CD4-positive, alpha-beta T cell (primary cell): ENCODE data around the gene DPH7. TPM values are rescaled to one million over a fixed set of nuclear protein-coding genes. Genes with fewer than 3 reads are reported as not detected.
"Not testable (repeated sequence)": the region's sequence is repeated elsewhere in the genome, so short reads cannot be mapped to it uniquely, and the experiment has no call there.

ENCODE experiments used
- ATAC-seq: fragments of 200-7000 bp; cut with Tn5 transposase; one replicate; pipeline ENCODE4 v1.10.0; 2022; ENCODE audit warnings: mild to moderate bottlenecking; ENCODE audit not compliant: poor library complexity
- CTCF ChIA-PET: fragments of 350-600 bp; sonication (Branson Sonifier 250); formaldehyde crosslinking; loops from one replicate; lab custom pipeline; 2021; ENCODE audit warnings: antibody characterized with exemption, inconsistent platforms; lab: Charles Lee
- POLR2A ChIA-PET: fragments of 350-600 bp; sonication (Branson Sonifier 250); formaldehyde crosslinking; loops from one replicate; lab custom pipeline; 2021; ENCODE audit warnings: antibody characterized with exemption, inconsistent platforms; lab: Charles Lee
- DNase-seq, 14 experiments: peaks; one replicate each; pipeline ENCODE4 v3.0.0-alpha.2; 2013 to 2020; ENCODE audit warnings: mixed read lengths in 2 of 14
- H3K27ac ChIP-seq, 2 donors: one replicate each; pipeline versions ENCODE4 v1.5.1 to v1.7.0; 2013; ENCODE audit warnings: low read length in 2 of 2, low read depth in 1 of 2, mild to moderate bottlenecking in 1 of 2
- H3K27me3 ChIP-seq, 2 experiments: 1 replicate in 1 of 2; 2 replicates in 1 of 2; pipeline versions ENCODE4 v1.6.1 to v1.7.0; 2013; ENCODE audit warnings: low read length in 2 of 2, control low read depth in 1 of 2, mild to moderate bottlenecking in 1 of 2, moderate library complexity in 1 of 2; ENCODE audit not compliant: insufficient read depth in 2 of 2, control insufficient read depth in 1 of 2
- H3K36me3 ChIP-seq: one replicate; pipeline ENCODE4 v1.6.1; 2013; ENCODE audit warnings: low read length, control low read depth; ENCODE audit not compliant: insufficient read depth
- H3K4me1 ChIP-seq: one replicate; pipeline ENCODE4 v1.6.1; 2013; ENCODE audit warnings: low read length, control low read depth; ENCODE audit not compliant: insufficient read depth
- H3K4me3 ChIP-seq: one replicate; pipeline ENCODE4 v1.5.1; 2013; ENCODE audit warnings: mild to moderate bottlenecking, low read length, moderate library complexity
- H3K9me3 ChIP-seq, 2 experiments: 1 replicate in 1 of 2; 2 replicates in 1 of 2; pipeline versions ENCODE4 v1.6.1 to v1.7.0; 2013; ENCODE audit warnings: low read length in 2 of 2, mild to moderate bottlenecking in 2 of 2, control low read depth in 1 of 2, moderate library complexity in 1 of 2; ENCODE audit not compliant: control insufficient read depth in 1 of 2, insufficient read depth in 1 of 2
- H3K27ac Mint-ChIP-seq: one replicate; pipeline ENCODE4 v1.8.0; 2020; ENCODE audit warnings: mixed read lengths
- H3K27me3 Mint-ChIP-seq: one replicate; pipeline ENCODE4 v1.8.0; 2021; ENCODE audit warnings: mixed read lengths
- H3K36me3 Mint-ChIP-seq: one replicate; pipeline ENCODE4 v1.8.0; 2021; ENCODE audit warnings: low read depth, mixed read lengths
- H3K4me1 Mint-ChIP-seq: one replicate; pipeline ENCODE4 v1.8.0; 2021; ENCODE audit warnings: low read depth, mixed read lengths
- H3K4me3 Mint-ChIP-seq: one replicate; pipeline ENCODE4 v1.8.0; 2020; ENCODE audit warnings: mild to moderate bottlenecking, mixed read lengths
- H3K9me3 Mint-ChIP-seq: one replicate; pipeline ENCODE4 v1.8.0; 2020; ENCODE audit warnings: mixed read lengths
- CTCF ChIP-seq: fragments of 200-600 bp; IDR thresholded peaks from one replicate; pipeline ENCODE4 v1.8.0; 2022; ENCODE audit warnings: antibody characterized with exemption, mild to moderate bottlenecking
- intact Hi-C, 2 experiments: fragments of 100-400 bp; cut with DNase I in 1 of 2; cut with micrococcal nuclease in 1 of 2; formaldehyde crosslinking; loops; one replicate each; pipeline versions ENCODE4 v1.15.1 to v1.9.0; 2023 to 2025; cut with DNase I, micrococcal nuclease
- total RNA-seq, 174 experiments: library from RNA in 2 of 174; stranded (reverse) in 2 of 174; gene quantifications; one replicate each; pipeline ENCODE4 v1.2.3 and lab custom pipeline; 2021 to 2026

The DPH7 gene
- total RNA-seq, 2 experiments from 2014 or later = 36.4 to 36.8 TPM

DNA sequence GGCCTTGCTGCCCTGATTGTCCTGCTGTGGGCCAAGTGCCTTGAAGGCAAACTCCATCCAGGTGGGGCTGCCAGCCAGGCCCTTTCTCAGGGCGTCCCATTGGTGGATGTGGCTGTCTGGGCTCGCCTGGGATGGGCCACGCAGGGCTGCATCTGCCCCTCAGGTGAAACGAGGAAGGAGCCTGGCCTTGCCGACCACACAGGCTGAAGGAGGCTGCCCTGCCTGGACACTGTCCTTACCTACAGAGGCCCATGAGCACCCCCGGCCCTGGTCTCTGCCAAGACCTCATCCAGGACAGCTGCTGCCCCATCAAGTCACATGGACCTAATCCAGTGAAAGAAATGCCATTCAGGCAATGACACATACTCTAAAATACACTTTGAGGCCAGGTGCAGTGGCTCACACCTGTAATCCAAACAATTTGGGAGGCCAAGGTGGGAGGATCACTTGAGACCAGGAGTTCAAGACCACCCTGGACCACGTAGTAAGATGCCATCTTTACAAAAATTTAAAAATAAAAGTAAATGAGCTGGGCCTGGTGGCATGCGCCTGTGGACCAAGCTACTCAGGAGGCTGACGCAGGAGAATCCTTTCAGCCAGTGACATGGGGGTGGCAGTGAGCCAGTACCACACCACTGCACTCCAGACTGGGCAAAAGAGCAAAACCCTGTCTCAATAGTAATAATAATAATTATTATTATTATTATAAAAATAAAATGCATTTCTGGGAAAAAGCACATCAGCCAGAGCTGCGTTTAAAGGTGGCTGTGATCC lies 62.4 kb downstream of the DPH7 start:
- Mint-ChIP-seq H3K4me1 (peaks cover 4% of the 10 kb centered on the region), H3K27ac (no peak overlapping the region), H3K4me3 (no peak overlapping the region), H3K27me3 (no peaks in the 10 kb centered on the region), H3K36me3 (no peaks in the 10 kb centered on the region), H3K9me3 (no peaks in the 10 kb centered on the region)
- CTCF ChIA-PET = no interaction called here
- no peaks in the 10 kb centered on the region for H3K36me3 ChIP-seq
- no peak overlapping the region for H3K27ac ChIP-seq
- no peaks in the 10 kb centered on the region for H3K9me3 ChIP-seq
- no peak for TF ChIP-seq CTCF
- no peak for DNase-seq
- H3K4me3 ChIP-seq = no peak overlapping the region
- H3K4me1 ChIP-seq = no peaks in the 10 kb centered on the region
- intact Hi-C loops = no loop called here
- ATAC-seq = no peak
- POLR2A ChIA-PET = no interaction called here
- H3K27me3 ChIP-seq = no peaks in the 10 kb centered on the region

DNA sequence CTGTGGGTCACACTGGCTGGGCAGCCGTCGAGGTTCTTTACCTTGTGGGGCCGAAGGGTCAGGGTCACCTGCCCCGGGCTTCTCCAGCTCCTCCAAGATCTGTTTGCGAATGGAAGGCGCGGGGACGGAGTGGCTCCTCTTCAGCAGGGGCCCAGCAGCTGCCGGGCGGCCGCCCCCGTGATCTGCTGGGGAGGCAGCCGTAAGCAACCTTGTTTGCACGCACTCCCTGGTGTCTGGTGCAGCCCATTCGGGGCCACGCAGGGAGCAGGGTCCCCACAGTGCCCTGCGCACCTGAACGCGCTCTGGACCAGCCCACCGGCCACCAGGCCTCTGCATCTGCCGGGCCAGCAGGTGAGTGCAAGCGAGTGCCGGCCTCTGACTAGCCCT lies 63.4 kb downstream of the DPH7 start:
- H3K9me3 Mint-ChIP-seq = no peaks in the 10 kb centered on the region
- Histone ChIP-seq H3K4me3 (no peak overlapping the region), H3K27ac (no peak overlapping the region), H3K27me3 (no peaks in the 10 kb centered on the region), H3K36me3 (no peaks in the 10 kb centered on the region), H3K4me1 (no peaks in the 10 kb centered on the region), H3K9me3 (no peaks in the 10 kb centered on the region)
- CTCF ChIA-PET = no interaction called here
- no peaks in the 10 kb centered on the region for H3K27me3 Mint-ChIP-seq
- no peak for ATAC-seq
- H3K4me1 Mint-ChIP-seq = peaks cover 4% of the 10 kb centered on the region
- no peak overlapping the region for H3K4me3 Mint-ChIP-seq
- no peak for TF ChIP-seq CTCF
- no peak overlapping the region for H3K27ac Mint-ChIP-seq
- intact Hi-C loops = no loop called here
- peak in 1 of 14 experiments; percentile 20 for DNase-seq
- POLR2A ChIA-PET = no interaction called here
- H3K36me3 Mint-ChIP-seq = no peaks in the 10 kb centered on the region

DNA sequence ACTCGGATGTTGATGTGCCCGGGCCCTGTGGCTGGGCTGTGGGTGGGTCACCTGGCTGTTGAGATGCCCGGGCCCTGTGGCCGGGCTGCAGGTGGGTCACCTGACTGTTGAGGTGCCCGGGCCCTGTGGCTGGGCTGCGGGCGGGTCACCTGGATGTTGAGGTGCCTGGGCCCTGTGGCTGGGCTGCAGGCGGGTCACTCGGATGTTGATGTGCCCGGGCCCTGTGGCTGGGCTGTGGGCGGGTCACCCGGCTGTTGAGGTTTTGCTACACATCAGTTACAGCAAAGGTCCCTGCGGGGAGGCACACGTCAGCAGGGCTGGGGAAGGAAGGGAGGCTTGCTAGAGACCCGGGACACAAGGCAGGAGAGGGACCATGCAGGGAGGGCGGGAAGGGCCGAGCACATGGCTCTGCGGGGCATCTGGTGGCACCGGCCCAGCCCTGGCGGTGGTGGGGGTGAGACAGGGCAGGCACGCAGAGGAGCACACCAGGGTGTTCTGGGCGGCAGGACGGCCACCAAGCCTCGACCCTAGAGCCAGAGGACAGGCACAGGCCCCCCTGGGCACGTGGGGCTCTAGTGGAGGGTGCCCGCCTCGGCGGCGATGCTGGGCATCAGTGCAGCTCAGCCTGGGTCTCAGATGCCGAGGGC lies 63.9 kb downstream of the DPH7 start:
- TF ChIP-seq CTCF = no peak
- Mint-ChIP-seq H3K9me3 (no peaks in the 10 kb centered on the region), H3K36me3 (no peaks in the 10 kb centered on the region), H3K4me1 (peaks cover 4% of the 10 kb centered on the region), H3K27ac (no peak overlapping the region), H3K27me3 (no peaks in the 10 kb centered on the region), H3K4me3 (no peak overlapping the region)
- Histone ChIP-seq H3K36me3 (no peaks in the 10 kb centered on the region), H3K27me3 (no peaks in the 10 kb centered on the region), H3K4me3 (no peak overlapping the region), H3K27ac (no peak overlapping the region), H3K9me3 (no peaks in the 10 kb centered on the region), H3K4me1 (no peaks in the 10 kb centered on the region)
- POLR2A ChIA-PET = no interaction called here
- CTCF ChIA-PET = no interaction called here
- DNase-seq = no peak
- intact Hi-C loops = no loop called here
- no peak for ATAC-seq

DNA sequence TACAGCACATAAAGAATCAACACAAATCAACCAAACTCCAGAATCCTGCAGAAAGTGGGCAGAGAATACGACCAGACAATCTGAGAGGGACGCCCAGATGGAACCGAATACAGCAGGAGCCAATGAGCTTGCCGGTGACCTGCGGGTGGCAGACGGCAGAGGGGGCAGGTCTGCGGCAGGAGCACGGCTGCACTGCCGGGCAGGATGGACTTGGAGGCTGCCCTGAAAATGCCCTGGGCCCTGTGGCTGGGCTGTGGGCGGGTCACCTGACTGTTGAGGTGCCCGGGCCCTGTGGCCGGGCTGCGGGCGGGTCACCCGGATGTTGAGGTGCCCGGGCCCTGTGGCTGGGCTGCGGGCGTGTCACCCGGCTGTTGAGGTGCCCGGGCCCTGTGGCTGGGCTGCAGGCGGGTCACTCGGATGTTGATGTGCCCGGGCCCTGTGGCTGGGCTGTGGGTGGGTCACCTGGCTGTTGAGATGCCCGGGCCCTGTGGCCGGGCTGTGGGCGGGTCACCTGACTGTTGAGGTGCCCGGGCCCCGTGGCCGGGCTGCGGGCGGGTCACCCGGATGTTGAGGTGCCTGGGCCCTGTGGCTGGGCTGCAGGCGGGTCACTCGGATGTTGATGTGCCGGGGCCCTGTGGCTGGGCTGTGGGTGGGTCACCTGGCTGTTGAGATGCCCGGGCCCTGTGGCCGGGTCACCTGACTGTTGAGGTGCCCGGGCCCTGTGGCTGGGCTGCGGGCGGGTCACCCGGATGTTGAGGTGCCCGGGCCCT lies 64.7 kb downstream of the DPH7 start:
- H3K36me3 ChIP-seq, CTCF ChIA-PET, H3K4me1 Mint-ChIP-seq, H3K9me3 Mint-ChIP-seq, H3K4me1 ChIP-seq, H3K36me3 Mint-ChIP-seq, DNase-seq, H3K27me3 ChIP-seq, POLR2A ChIA-PET, H3K4me3 ChIP-seq, ATAC-seq, H3K27me3 Mint-ChIP-seq, H3K4me3 Mint-ChIP-seq, H3K9me3 ChIP-seq, H3K27ac ChIP-seq, intact Hi-C loops: not testable (repeated sequence)
- peak overlapping the region; percentile 47 for H3K27ac Mint-ChIP-seq

DNA sequence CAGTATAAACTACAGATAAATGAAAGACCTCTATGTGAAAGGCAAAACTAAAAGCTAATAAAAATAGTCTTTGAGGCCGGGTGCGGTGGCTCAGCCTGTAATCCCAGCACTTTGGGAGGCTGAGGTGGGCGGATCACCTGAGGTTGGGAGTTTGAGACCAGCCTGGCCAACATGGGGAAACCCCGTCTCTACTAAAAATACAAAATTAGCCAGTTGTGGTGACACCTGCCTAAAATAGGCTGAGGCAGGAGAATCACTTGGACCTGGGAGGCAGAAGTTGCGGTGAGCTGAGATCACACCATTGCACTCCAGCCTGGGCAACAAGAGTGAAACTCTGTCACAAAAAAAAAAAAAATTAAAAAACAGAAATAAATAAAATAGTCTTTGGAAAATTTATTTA lies 65.6 kb downstream of the DPH7 start:
- H3K27ac Mint-ChIP-seq, H3K27ac ChIP-seq, H3K9me3 ChIP-seq, H3K36me3 ChIP-seq, H3K36me3 Mint-ChIP-seq, H3K9me3 Mint-ChIP-seq, intact Hi-C loops, H3K4me3 Mint-ChIP-seq, H3K4me1 Mint-ChIP-seq, H3K27me3 ChIP-seq, H3K4me1 ChIP-seq, H3K4me3 ChIP-seq, H3K27me3 Mint-ChIP-seq, POLR2A ChIA-PET, ATAC-seq, DNase-seq: not testable (repeated sequence)
- CTCF ChIA-PET = interaction anchor here (0.7 kb wide), 1 partner anchor 1442 kb away, joined by 3 read pairs; no protein-coding TSS in a partner anchor
